Lower leg skin (tissue), 4 donors: ENCODE data around the gene RGS12. TPM values are rescaled to one million over a fixed set of nuclear protein-coding genes. Genes with fewer than 3 reads are reported as not detected.

Source experiments
- DNase-seq, 2 donors: peaks; one replicate each; pipeline ENCODE4 v3.0.0-alpha.2; 2019; ENCODE audit warnings: low spot score in 2 of 2
- H3K4me3 ChIP-seq: fragments of 200-600 bp; sonication (generic); 2 replicates; pipeline ENCODE4 v1.5.1; 2017; ENCODE audit warnings: mild to moderate bottlenecking, low read depth; ENCODE audit not compliant: poor library complexity, severe bottlenecking
- POLR2A ChIP-seq, 2 donors: fragments of 450-650 bp; IDR thresholded peaks; one replicate each; pipeline ENCODE4 v1.6.1; 2016 to 2017; ENCODE audit warnings: antibody characterized with exemption in 2 of 2, mild to moderate bottlenecking in 1 of 2, moderate library complexity in 1 of 2
- WGBS, 2 donors: methylation state at CpG; one replicate each; pipeline ENCODE4 v1.1.5; 2018; 5-methylcytosine and 5-hydroxymethylcytosine counted together
- intact Hi-C: fragments of 100-400 bp; cut with DNase I; formaldehyde crosslinking; loops from one replicate; pipeline ENCODE4 v1.15.0; 2023; ENCODE audit warnings: low total_unique reads
- total RNA-seq, 4 donors: library from RNA; depleted of rRNA; stranded (reverse); fragments of >200 nt; gene quantifications; one replicate each; pipeline ENCODE4 v1.1.0, GENCODE V29; 2016
- TF ChIP-seq, protein P1 (sequence below), 3 donors: fragments of 450-650 bp; IDR thresholded peaks; one replicate each; pipeline ENCODE4 v1.5.1; 2016; ENCODE audit warnings: antibody characterized with exemption in 3 of 3, mild to moderate bottlenecking in 3 of 3, moderate library complexity in 2 of 3

RGS12 gene
- total RNA-seq, 4 donors from 2014 or later: 47.5 to 92.6 (median 80.6) TPM

DNA sequence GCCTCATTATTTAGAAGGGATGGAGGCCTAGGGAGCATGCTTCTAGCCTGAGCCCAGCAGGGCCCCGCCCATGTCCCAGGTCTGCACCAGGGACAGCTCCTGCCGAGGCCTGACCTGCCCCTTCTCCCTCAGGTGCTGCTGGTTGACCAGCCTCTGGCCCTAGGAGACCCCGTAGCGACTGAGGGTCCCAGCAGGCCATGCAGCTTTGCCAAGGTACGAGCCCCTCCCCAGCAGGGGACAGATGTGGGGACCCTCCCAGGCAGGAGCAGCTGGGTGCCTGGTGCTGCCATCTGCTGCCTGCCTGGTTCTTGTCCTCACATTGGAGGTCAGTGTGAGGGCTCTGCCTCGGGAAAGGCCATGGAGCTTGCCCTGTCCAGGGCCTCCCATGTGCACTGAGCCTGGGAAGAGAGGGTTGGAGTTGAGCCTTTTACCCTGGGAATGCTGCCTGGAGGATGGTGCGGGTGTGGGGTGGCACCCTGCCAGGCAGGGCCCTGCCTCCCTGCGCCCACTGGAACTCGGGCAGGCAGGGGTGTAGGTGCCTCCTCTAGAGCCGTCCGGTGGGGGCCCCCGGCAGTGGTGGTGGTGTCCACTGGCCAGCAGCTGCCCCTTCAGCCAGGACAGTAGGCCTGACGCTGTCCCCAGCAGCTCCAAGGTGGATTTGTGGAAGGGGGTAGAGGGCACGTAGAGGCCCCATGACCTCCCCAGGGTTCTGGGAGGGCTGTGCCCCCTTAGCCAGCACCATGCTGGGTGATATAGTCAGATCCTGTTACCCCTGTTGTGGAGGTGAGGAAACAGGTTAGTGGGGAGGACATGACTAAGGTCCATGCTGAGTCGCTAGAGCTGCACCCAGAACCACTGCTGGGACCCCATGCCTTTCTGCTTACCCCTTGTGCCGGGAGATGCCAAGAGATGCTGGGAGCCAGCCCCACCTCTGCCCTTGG, 46.1 kb upstream of the RGS12 start:
- 76 to 82% methylated on average over 13 to 14 of the region's 16 CpGs for WGBS, 2 donors
- TF ChIP-seq POLR2A (IDR thresholded peaks at IDR 0.05): no peak
- TF ChIP-seq, protein P1, sequence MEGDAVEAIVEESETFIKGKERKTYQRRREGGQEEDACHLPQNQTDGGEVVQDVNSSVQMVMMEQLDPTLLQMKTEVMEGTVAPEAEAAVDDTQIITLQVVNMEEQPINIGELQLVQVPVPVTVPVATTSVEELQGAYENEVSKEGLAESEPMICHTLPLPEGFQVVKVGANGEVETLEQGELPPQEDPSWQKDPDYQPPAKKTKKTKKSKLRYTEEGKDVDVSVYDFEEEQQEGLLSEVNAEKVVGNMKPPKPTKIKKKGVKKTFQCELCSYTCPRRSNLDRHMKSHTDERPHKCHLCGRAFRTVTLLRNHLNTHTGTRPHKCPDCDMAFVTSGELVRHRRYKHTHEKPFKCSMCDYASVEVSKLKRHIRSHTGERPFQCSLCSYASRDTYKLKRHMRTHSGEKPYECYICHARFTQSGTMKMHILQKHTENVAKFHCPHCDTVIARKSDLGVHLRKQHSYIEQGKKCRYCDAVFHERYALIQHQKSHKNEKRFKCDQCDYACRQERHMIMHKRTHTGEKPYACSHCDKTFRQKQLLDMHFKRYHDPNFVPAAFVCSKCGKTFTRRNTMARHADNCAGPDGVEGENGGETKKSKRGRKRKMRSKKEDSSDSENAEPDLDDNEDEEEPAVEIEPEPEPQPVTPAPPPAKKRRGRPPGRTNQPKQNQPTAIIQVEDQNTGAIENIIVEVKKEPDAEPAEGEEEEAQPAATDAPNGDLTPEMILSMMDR (IDR thresholded peaks at IDR 0.05): no peak
- H3K4me3 ChIP-seq: no peak overlapping the region
- no peak for DNase-seq
- intact Hi-C loops: loop anchor here (5.0 kb wide), 1 partner anchor 761 kb away; no protein-coding TSS in a partner anchor

DNA sequence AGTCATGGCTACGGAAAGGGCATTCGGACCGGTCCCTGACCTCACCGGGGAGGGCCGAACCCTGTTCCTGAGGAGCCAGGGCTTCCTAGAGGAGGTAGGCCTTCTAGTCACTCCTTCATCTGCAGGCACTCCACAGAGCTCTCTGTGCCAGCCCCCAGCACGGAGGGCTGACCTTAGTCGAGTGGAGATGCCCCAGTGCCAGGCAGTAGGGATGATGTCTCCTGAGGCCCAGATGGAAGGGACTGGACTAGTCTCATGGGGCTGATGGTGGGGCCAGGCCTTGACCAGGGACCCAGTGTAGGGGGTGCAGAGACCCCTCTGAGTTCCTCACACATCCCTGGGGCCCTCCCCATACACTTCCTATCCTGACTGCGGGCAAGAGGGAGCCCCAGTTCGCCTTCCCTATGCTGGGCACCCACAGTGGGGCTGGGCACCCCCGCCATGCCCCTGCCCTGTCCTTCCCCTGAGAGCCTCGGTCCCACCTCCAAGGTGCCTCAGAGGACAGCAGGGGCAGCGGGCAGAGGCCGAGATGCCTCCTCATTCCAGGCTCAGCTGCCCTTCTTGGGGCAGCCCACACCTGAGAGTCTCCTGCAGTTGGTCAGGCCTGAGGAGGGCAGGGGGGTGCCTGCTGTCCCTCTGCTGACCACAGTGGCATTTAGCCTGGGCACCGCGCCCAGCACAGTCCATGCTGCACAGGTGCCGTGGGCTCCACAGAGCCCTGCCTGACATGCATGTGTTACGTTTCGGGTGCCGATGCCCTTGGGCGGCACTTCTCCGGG, 45.2 kb upstream of the RGS12 start:
- H3K4me3 ChIP-seq: no peak overlapping the region
- DNase-seq: no peak
- no peak for TF ChIP-seq POLR2A (IDR thresholded peaks at IDR 0.05)
- TF ChIP-seq, protein P1 (IDR thresholded peaks at IDR 0.05): no peak
- 88 to 93% methylated on average over 13 to 14 of the region's 21 CpGs for WGBS, 2 donors
- intact Hi-C loops: loop anchor here (5.0 kb wide), 1 partner anchor 760 kb away; no protein-coding TSS in a partner anchor

DNA sequence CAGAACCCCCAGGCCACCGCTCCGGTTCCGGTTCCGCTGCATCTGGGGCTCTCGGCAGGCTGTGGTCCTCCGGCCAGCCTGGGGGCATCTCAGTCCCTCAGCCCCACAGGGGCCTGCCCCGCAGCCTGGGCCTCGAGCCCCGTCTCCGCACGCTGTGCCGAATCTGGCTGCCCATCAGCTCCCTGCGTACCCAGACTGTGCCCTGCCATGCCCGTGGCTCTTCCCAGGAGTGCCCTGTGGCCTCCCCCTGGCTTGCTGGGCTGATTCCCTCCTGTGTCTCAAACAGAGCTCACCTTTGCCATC, 44.7 kb upstream of the RGS12 start:
- TF ChIP-seq POLR2A (IDR thresholded peaks at IDR 0.05): no peak
- TF ChIP-seq, protein P1 (IDR thresholded peaks at IDR 0.05): no peak
- WGBS, 2 donors: 93 to 94% methylated on average over 12 of the region's 14 CpGs
- intact Hi-C loops: loop anchor here (5.0 kb wide), 1 partner anchor 759 kb away; no protein-coding TSS in a partner anchor
- no peak overlapping the region for H3K4me3 ChIP-seq
- DNase-seq: no peak

DNA sequence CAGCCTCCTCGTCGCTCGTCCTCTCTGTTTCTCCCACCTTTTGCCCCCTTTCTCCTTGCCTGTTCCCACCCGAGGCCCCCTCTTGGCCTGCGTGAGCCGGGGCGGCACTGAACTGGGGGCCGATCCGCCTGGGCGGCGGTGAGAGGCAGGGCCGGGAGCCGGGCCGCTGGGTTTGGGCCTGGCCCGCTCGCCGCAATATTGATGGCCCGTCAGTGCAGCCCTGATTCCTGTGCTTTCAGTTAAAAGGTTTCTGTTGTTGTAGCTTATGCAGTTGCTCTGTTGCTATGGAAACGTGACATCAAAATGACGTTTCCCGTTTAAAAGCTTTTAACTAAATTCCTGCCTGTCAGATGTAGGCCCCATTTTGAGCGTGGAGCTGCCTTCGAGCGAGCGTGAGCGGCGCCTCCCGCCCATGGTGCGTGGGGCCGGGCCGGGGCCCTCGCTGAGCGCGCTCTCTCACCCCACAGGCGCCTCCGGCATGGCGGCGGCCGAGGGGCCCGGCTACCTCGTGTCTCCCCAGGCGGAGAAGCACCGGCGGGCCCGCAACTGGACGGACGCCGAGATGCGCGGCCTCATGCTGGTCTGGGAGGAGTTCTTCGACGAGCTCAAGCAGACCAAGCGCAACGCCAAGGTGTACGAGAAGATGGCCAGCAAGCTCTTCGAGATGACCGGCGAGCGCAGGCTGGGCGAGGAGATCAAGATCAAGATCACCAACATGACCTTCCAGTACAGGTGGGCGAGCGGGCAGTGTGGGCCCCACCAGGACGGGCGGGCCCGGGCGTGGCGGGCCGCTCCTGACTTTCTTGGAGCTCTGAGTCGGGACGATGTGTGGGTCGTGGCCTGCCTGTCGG, 43.8 kb upstream of the RGS12 start, which contains the start of gene MSANTD1:
Gene MSANTD1 (plus strand): TSS at position 349 of the 851 bp plus-strand sequence. CDS start 64 bp downstream, at position 413.
- intact Hi-C loops: loop anchor here (5.0 kb wide), 1 partner anchor 758 kb away; no protein-coding TSS in a partner anchor
- no peak within 1 kb of the TSS for H3K4me3 ChIP-seq
- WGBS, 2 donors: 87 to 93% methylated on average over 70 to 72 of the region's 72 CpGs
- DNase-seq: no peak
- no peak for TF ChIP-seq POLR2A (IDR thresholded peaks at IDR 0.05)
- TF ChIP-seq, protein P1 (IDR thresholded peaks at IDR 0.05): no peak
